ENCODE results near the gene APP.

DNA sequence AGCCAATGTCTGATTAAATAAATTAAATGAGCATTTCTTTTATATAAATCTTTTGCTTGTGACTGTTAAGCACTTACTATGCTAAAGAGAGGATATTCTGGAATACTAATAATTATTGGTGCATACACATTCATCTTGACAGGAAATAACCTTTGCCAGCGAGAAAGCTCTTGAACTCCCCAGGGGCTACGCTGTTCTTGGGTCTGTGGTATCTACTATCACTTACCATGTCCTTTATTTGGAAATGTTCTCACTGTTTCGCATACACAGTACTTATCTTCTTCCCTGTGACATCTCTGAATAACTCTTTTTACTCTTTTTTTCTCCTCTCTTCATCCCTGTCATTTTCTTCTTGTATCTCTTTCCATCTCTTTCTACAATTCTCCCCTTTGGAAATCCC is 257.1 kb downstream of the APP start:
- TF ChIP-seq, protein P1, sequence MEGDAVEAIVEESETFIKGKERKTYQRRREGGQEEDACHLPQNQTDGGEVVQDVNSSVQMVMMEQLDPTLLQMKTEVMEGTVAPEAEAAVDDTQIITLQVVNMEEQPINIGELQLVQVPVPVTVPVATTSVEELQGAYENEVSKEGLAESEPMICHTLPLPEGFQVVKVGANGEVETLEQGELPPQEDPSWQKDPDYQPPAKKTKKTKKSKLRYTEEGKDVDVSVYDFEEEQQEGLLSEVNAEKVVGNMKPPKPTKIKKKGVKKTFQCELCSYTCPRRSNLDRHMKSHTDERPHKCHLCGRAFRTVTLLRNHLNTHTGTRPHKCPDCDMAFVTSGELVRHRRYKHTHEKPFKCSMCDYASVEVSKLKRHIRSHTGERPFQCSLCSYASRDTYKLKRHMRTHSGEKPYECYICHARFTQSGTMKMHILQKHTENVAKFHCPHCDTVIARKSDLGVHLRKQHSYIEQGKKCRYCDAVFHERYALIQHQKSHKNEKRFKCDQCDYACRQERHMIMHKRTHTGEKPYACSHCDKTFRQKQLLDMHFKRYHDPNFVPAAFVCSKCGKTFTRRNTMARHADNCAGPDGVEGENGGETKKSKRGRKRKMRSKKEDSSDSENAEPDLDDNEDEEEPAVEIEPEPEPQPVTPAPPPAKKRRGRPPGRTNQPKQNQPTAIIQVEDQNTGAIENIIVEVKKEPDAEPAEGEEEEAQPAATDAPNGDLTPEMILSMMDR (conservative IDR thresholded peaks at IDR 0.05; ENCODE audit: low read depth, low read length) = no peak
- TF ChIP-seq EZH2 (IDR thresholded peaks at IDR 0.05; ENCODE audit: borderline replicate concordance, low read depth, low read length, poor library complexity, severe bottlenecking) = no peak

All from A673 (cell line).